Measurements from ENCODE around the gene SH2B3. TPM values are rescaled to one million over a fixed set of nuclear protein-coding genes. Genes with fewer than 3 reads are reported as not detected.

SH2B3 gene
- total RNA-seq, 120 experiments from 2014 or later = 8.5 to 28.7 (median 14.8) TPM

Other genes starting within 250 kb of the SH2B3 start
- 10 to 100 TPM in 12 of 120 experiments, 1 to 10 TPM in 108; 2.7 to 15.7 (median 7.2) TPM for gene PHETA1, start 36.8 kb upstream of the SH2B3 start, total RNA-seq
- gene ATXN2, start 193.4 kb downstream of the SH2B3 start, total RNA-seq = 100 to 1,000 TPM in 119 of 120 experiments, 10 to 100 TPM in 1; 95.9 to 177 (median 130) TPM

All from dorsolateral prefrontal cortex (tissue), 118 donors.